CD4-positive, alpha-beta memory T cell (primary cell): Measurements from ENCODE around the gene B3GALT6. TPM values are rescaled to one million over a fixed set of nuclear protein-coding genes. Genes with fewer than 3 reads are reported as not detected.
A peak's percentile ranks its signal among the peaks of the same experiment; 100 is the strongest.

ENCODE experiments used
- CTCF ChIA-PET: fragments of 350-600 bp; sonication (Branson Sonifier 250); formaldehyde crosslinking; loops from one replicate; lab custom pipeline; 2021; ENCODE audit warnings: inconsistent platforms; ENCODE audit not compliant: partially characterized antibody; lab: Charles Lee
- POLR2A ChIA-PET: fragments of 350-600 bp; sonication (Branson Sonifier 250); formaldehyde crosslinking; loops from one replicate; lab custom pipeline; 2021; ENCODE audit not compliant: partially characterized antibody; lab: Charles Lee
- DNase-seq, 5 donors: peaks; one replicate each; pipeline versions ENCODE4 v3.0.0 to v3.0.0-alpha.2; 2020 to 2022; ENCODE audit warnings: mixed read lengths in 1 of 5
- H3K27ac ChIP-seq: one replicate; pipeline ENCODE4 v1.7.0; 2013; ENCODE audit warnings: low read depth, low read length
- H3K27me3 ChIP-seq: 2 replicates; pipeline ENCODE4 v1.7.0; 2013; ENCODE audit warnings: mild to moderate bottlenecking, low read length, moderate library complexity; ENCODE audit not compliant: insufficient read depth
- H3K36me3 ChIP-seq: 2 replicates; pipeline ENCODE4 v1.7.0; 2013; ENCODE audit warnings: mild to moderate bottlenecking, low read length, moderate library complexity; ENCODE audit not compliant: insufficient read depth
- H3K4me1 ChIP-seq: 2 replicates; pipeline ENCODE4 v1.7.0; 2013; ENCODE audit warnings: mild to moderate bottlenecking, low read length, moderate library complexity; ENCODE audit not compliant: insufficient read depth
- H3K4me3 ChIP-seq, 2 donors: one replicate each; pipeline ENCODE4 v1.7.0; 2013; ENCODE audit warnings: low read length in 2 of 2, mild to moderate bottlenecking in 1 of 2
- H3K9me3 ChIP-seq, 2 donors: one replicate each; pipeline ENCODE4 v1.7.0; 2013; ENCODE audit warnings: low read length in 2 of 2, control low read depth in 1 of 2; ENCODE audit not compliant: control insufficient read depth in 1 of 2
- H3K27ac Mint-ChIP-seq, 7 donors: one replicate each; pipeline ENCODE4 v1.8.0; 2020 to 2021; ENCODE audit warnings: mixed read lengths in 7 of 7, mild to moderate bottlenecking in 6 of 7, inconsistent platforms in 3 of 7, moderate library complexity in 3 of 7
- H3K27me3 Mint-ChIP-seq, 2 donors: one replicate each; pipeline ENCODE4 v1.8.0; 2020 to 2021; ENCODE audit warnings: mixed read lengths in 2 of 2
- H3K36me3 Mint-ChIP-seq, 2 donors: one replicate each; pipeline ENCODE4 v1.8.0; 2020 to 2021; ENCODE audit warnings: mixed read lengths in 2 of 2, inconsistent platforms in 1 of 2, mild to moderate bottlenecking in 1 of 2
- H3K4me1 Mint-ChIP-seq, 4 donors: one replicate each; pipeline ENCODE4 v1.8.0; 2020 to 2021; ENCODE audit warnings: mixed read lengths in 4 of 4, mild to moderate bottlenecking in 1 of 4
- H3K4me3 Mint-ChIP-seq, 8 donors: one replicate each; pipeline ENCODE4 v1.8.0; 2020 to 2021; ENCODE audit warnings: mixed read lengths in 8 of 8, mild to moderate bottlenecking in 7 of 8, moderate library complexity in 6 of 8, inconsistent platforms in 3 of 8
- H3K9me3 Mint-ChIP-seq, 8 donors: one replicate each; pipeline ENCODE4 v1.8.0; 2020 to 2021; ENCODE audit warnings: mixed read lengths in 8 of 8, mild to moderate bottlenecking in 5 of 8, inconsistent platforms in 3 of 8, moderate library complexity in 1 of 8
- intact Hi-C: fragments of 100-400 bp; cut with micrococcal nuclease; formaldehyde crosslinking; loops from one replicate; pipeline ENCODE4 v1.15.1; 2023
- polyA plus RNA-seq, 2 donors: library from polyadenylated mRNA; unstranded; fragments of 300-500 nt; fragmentation: Illumina TruSeq; gene quantifications; one replicate each; pipeline ENCODE4 v1.2.3, GENCODE V29; 2021
- total RNA-seq, 2 experiments: library from RNA; stranded (reverse); gene quantifications; one replicate each; pipeline ENCODE4 v1.2.3, GENCODE V29; 2021

Gene B3GALT6
- total and polyA plus RNA-seq, 4 experiments from 2014 or later: 5.4 to 23.7 (median 18.7) TPM

GRCh38 chr1:1198423-1199140 lies 33.5 kb upstream of the B3GALT6 start:
- POLR2A ChIA-PET: interaction anchor here (2.4 kb wide), 1 partner anchor 14 kb away, joined by 6 read pairs; no protein-coding TSS in a partner anchor
- H3K4me3 Mint-ChIP-seq: no peak overlapping the region
- peak in 1 of 5 donors; percentile 28 for DNase-seq
- no peaks in the 10 kb centered on the region for H3K36me3 Mint-ChIP-seq
- Histone ChIP-seq H3K27ac (no peak overlapping the region), H3K27me3 (no peaks in the 10 kb centered on the region), H3K36me3 (no peaks in the 10 kb centered on the region), H3K4me3 (no peak overlapping the region), H3K4me1 (peaks cover 7% of the 10 kb centered on the region), H3K9me3 (no peaks in the 10 kb centered on the region)
- peak overlapping the region in 3 of 7 donors; percentile 17 to 66 (median 48) for H3K27ac Mint-ChIP-seq
- intact Hi-C loops: no loop called here
- H3K9me3 Mint-ChIP-seq: peaks cover 0 to 12% (median 3%) of the 10 kb centered on the region in 8 donors
- H3K27me3 Mint-ChIP-seq: no peaks in the 10 kb centered on the region
- peaks cover 0 to 5% (median 1%) of the 10 kb centered on the region in 4 donors for H3K4me1 Mint-ChIP-seq
- CTCF ChIA-PET: no interaction called here

GRCh38 chr1:1199141-1199960 lies 32.7 kb upstream of the B3GALT6 start:
- Mint-ChIP-seq H3K27me3 (no peaks in the 10 kb centered on the region), H3K36me3 (no peaks in the 10 kb centered on the region), H3K27ac (peak overlapping the region in 6 of 7 donors; percentile 79 to 89 (median 85)), H3K9me3 (peaks cover 0 to 10% (median 3%) of the 10 kb centered on the region in 8 donors), H3K4me3 (peak overlapping the region; percentile 54 to 69 (median 58)), H3K4me1 (peaks cover 0 to 5% (median 1%) of the 10 kb centered on the region in 4 donors)
- Histone ChIP-seq H3K27ac (no peak overlapping the region), H3K27me3 (no peaks in the 10 kb centered on the region), H3K4me1 (peaks cover 7% of the 10 kb centered on the region), H3K4me3 (no peak overlapping the region), H3K36me3 (no peaks in the 10 kb centered on the region), H3K9me3 (no peaks in the 10 kb centered on the region)
- ChIA-PET POLR2A (interaction anchor here (0.9 to 2.4 kb wide), 2 partner anchors 9 to 14 kb away, joined by 4 to 6 read pairs; no protein-coding TSS in a partner anchor), CTCF (no interaction called here)
- DNase-seq: no peak
- intact Hi-C loops: no loop called here

- H3K27ac ChIP-seq: peak overlapping the region; percentile 67
- H3K27me3 Mint-ChIP-seq: no peaks in the 10 kb centered on the region
- DNase-seq: peak in 1 of 5 donors; percentile 42
- intact Hi-C loops: no loop called here
- H3K4me3 ChIP-seq: peak overlapping the region in 1 of 2 donors; percentile 6
- ChIA-PET CTCF (no interaction called here), POLR2A (interaction anchor here (0.9 to 2.4 kb wide), 3 partner anchors 8 to 15 kb away, joined by 3 to 6 read pairs (median 4); no protein-coding TSS in a partner anchor)
- H3K27ac Mint-ChIP-seq: peak overlapping the region; percentile 83 to 89 (median 86)
- H3K9me3 Mint-ChIP-seq: peaks cover 0 to 5% (median under 1%) of the 10 kb centered on the region in 8 donors
- peaks cover 0 to 5% (median 1%) of the 10 kb centered on the region in 4 donors for H3K4me1 Mint-ChIP-seq
- H3K36me3 Mint-ChIP-seq: no peaks in the 10 kb centered on the region
- no peaks in the 10 kb centered on the region for H3K36me3 ChIP-seq
- no peaks in the 10 kb centered on the region for H3K27me3 ChIP-seq
- H3K4me3 Mint-ChIP-seq: peak overlapping the region; percentile 54 to 69 (median 60)
- H3K4me1 ChIP-seq: peaks cover 7% of the 10 kb centered on the region
- no peaks in the 10 kb centered on the region for H3K9me3 ChIP-seq
Observed at GRCh38 chr1:1199961-1200875, 31.8 kb upstream of the B3GALT6 start.

GRCh38 chr1:1200876-1201810 lies 30.9 kb upstream of the B3GALT6 start:
- peak overlapping the region; percentile 6 to 24 for H3K4me3 ChIP-seq
- POLR2A ChIA-PET: interaction anchor here (1.0 kb wide), 1 partner anchor 14 kb away, joined by 3 read pairs; no protein-coding TSS in a partner anchor

GRCh38 chr1:1202831-1203560 lies 29.0 kb upstream of the B3GALT6 start:
- Mint-ChIP-seq H3K27ac (peak overlapping the region in 3 of 7 donors; percentile 53 to 71 (median 62)), H3K36me3 (no peaks in the 10 kb centered on the region), H3K4me1 (peaks cover 3 to 16% (median 7%) of the 10 kb centered on the region in 4 donors), H3K9me3 (no peaks in the 10 kb centered on the region), H3K27me3 (no peaks in the 10 kb centered on the region), H3K4me3 (peak overlapping the region in 2 of 8 donors; percentile 15 to 20)
- Histone ChIP-seq H3K4me1 (peaks cover 33% of the 10 kb centered on the region), H3K4me3 (no peak overlapping the region), H3K27me3 (no peaks in the 10 kb centered on the region), H3K36me3 (no peaks in the 10 kb centered on the region), H3K9me3 (no peaks in the 10 kb centered on the region), H3K27ac (peak overlapping the region; percentile 38)
- peak in 1 of 5 donors; percentile 38 for DNase-seq
- ChIA-PET CTCF (no interaction called here), POLR2A (no interaction called here)
- intact Hi-C loops: no loop called here

More at GRCh38 chr1:1200876-1201810, 30.9 kb upstream of the B3GALT6 start:
- no peaks in the 10 kb centered on the region for H3K27me3 Mint-ChIP-seq
- H3K9me3 ChIP-seq: no peaks in the 10 kb centered on the region
- H3K27ac Mint-ChIP-seq: peak overlapping the region; percentile 81 to 89 (median 86)
- DNase-seq: peak; percentile 87 to 91 (median 90)
- CTCF ChIA-PET: no interaction called here
- H3K27ac ChIP-seq: peak overlapping the region; percentile 67
- H3K4me1 Mint-ChIP-seq: peaks cover 0 to 5% (median 2%) of the 10 kb centered on the region in 4 donors
- H3K4me1 ChIP-seq: peaks cover 15% of the 10 kb centered on the region
- H3K27me3 ChIP-seq: no peaks in the 10 kb centered on the region
- peak overlapping the region in 5 of 8 donors; percentile 17 to 67 (median 57) for H3K4me3 Mint-ChIP-seq
- H3K36me3 ChIP-seq: no peaks in the 10 kb centered on the region
- no peaks in the 10 kb centered on the region for H3K36me3 Mint-ChIP-seq
- intact Hi-C loops: no loop called here
- no peaks in the 10 kb centered on the region for H3K9me3 Mint-ChIP-seq
